Measurements from ENCODE around the gene NHS. TPM values are rescaled to one million over a fixed set of nuclear protein-coding genes. Genes with fewer than 3 reads are reported as not detected.

The NHS gene
- polyA plus RNA-seq, 2 of the 4 experiments (the other 2 are of a cell fraction): 3.6 to 5.0 TPM

GRCh38 chrX:17403189-17403691, 28.2 kb downstream of the NHS start:
- no peak for TF ChIP-seq ESRRA (IDR thresholded peaks at IDR 0.05; ENCODE audit: borderline replicate concordance, low read length)
- TF ChIP-seq HES2 (IDR thresholded peaks at IDR 0.05): no peak
- no peak for TF ChIP-seq ELK1 (IDR thresholded peaks at IDR 0.05; ENCODE audit: low read depth, low read length)
- no peak for TF ChIP-seq USF2 (IDR thresholded peaks at IDR 0.05)
- no peak for TF ChIP-seq TFCP2L1 (CRISPR knock-in tag; IDR thresholded peaks at IDR 0.05)
- no peak for TF ChIP-seq BCL3 (IDR thresholded peaks at IDR 0.05)
- TF ChIP-seq NFE2L2 (conservative IDR thresholded peaks at IDR 0.05; ENCODE audit: low read length): no peak
- TF ChIP-seq, protein P1, sequence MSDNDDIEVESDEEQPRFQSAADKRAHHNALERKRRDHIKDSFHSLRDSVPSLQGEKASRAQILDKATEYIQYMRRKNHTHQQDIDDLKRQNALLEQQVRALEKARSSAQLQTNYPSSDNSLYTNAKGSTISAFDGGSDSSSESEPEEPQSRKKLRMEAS (IDR thresholded peaks at IDR 0.05): no peak
- no peak for TF ChIP-seq NPAS2 (CRISPR knock-in tag; IDR thresholded peaks at IDR 0.05; ENCODE audit: borderline replicate concordance)
- TF ChIP-seq HDAC2 (IDR thresholded peaks at IDR 0.05): no peak
- TF ChIP-seq TP53 (CRISPR knock-in tag; IDR thresholded peaks at IDR 0.05): no peak
- TF ChIP-seq ZNF302 (CRISPR knock-in tag; IDR thresholded peaks at IDR 0.05): no peak
- no peak for TF ChIP-seq NR3C1 (IDR thresholded peaks at IDR 0.05)
- TF ChIP-seq PBX3 (IDR thresholded peaks at IDR 0.05): no peak
- no peak for TF ChIP-seq HOXB5 (CRISPR knock-in tag; IDR thresholded peaks at IDR 0.05)
- no peak for TF ChIP-seq EHMT2 (IDR thresholded peaks at IDR 0.05; ENCODE audit: low read depth)
- TF ChIP-seq E2F6 (IDR thresholded peaks at IDR 0.05; ENCODE audit: borderline replicate concordance, low read depth): no peak
- Histone ChIP-seq H3K4me1 (peaks cover 35% of the 10 kb centered on the region), H3K4me3 (no peak overlapping the region), H3K4me2 (0 out of 3 replicates have a peak overlapping the region, but pooled peaks have one; percentile 48), H3K27ac (peak overlapping the region in 1 of 2 experiments; percentile 87; a peak in 4 of 6 replicates), H3K9me3 (peaks cover 4% of the 10 kb centered on the region; the same call in 1 of the 3 replicates)
- ChIA-PET POLR2A (no interaction called here), CTCF (no interaction called here)
- ATAC-seq (no peak), DNase-seq (ENCODE audit: low read depth in 1 of 2, low spot score in 1 of 2) (no peak), FAIRE-seq (peak; percentile 78)
- 44% methylated on average over 2 of the region's 2 CpGs for WGBS (ENCODE audit: missing lambda C conversion rate)

DNA sequence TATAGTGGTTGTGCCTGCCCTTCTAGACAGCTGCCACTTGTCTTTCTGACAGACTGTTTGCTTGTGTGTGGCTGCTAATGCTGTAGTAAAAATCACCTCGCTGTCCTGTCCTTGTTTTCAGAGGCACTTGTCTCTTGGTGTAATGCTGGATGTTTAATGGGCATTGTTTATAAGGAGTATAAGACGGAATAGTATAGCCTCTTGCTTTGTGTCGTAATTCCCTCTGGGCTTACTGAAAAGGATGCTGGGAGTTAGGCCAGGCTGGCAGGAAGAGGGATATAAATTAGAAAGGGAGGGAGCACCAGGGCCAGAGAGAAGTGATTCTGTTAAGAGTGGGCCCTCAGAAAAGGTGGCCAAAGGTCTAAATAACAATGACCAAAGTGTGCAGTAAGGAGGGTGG, 29.0 kb downstream of the NHS start:
- CTCF ChIA-PET: interaction anchor here (1.2 kb wide), 1 partner anchor 28 kb away, joined by 4 read pairs; no protein-coding TSS in a partner anchor
- H3K4me1 ChIP-seq: peaks cover 35% of the 10 kb centered on the region
- POLR2A ChIA-PET: no interaction called here
- 92% methylated on average over 3 of the region's 3 CpGs for WGBS (ENCODE audit: missing lambda C conversion rate)
- 0 out of 3 replicates have a peak, but pooled peaks cover 2% of the 10 kb centered on the region for H3K9me3 ChIP-seq
- H3K4me2 ChIP-seq: peak overlapping the region; percentile 48
- TF ChIP-seq CHD4 (IDR thresholded peaks at IDR 0.05; ENCODE audit: borderline replicate concordance): no peak
- TF ChIP-seq SMC3 (IDR thresholded peaks at IDR 0.05): no peak
- no peak for TF ChIP-seq EHF (CRISPR knock-in tag; IDR thresholded peaks at IDR 0.05)
- no peak for TF ChIP-seq MAZ (IDR thresholded peaks at IDR 0.05; ENCODE audit: borderline replicate concordance, low read depth, low read length)
- TF ChIP-seq FOSL2 (IDR thresholded peaks at IDR 0.05): no peak
- TF ChIP-seq FOSL2 (CRISPR knock-in tag; IDR thresholded peaks at IDR 0.05): no peak
- TF ChIP-seq NPAS2 (CRISPR knock-in tag; IDR thresholded peaks at IDR 0.05; ENCODE audit: borderline replicate concordance): no peak
- peak overlapping the region; percentile 33 to 87; a peak in 5 of 6 replicates for H3K27ac ChIP-seq
- H3K4me3 ChIP-seq: no peak overlapping the region
- ATAC-seq (no peak), FAIRE-seq (no peak), DNase-seq (ENCODE audit: low read depth in 1 of 2, low spot score in 1 of 2) (no peak)

Data from A549 (cell line).